GM19328 (cell line): ENCODE measurements around the gene SMCO1.
A peak's percentile ranks its signal among the peaks of the same experiment; 100 is the strongest.
"Not testable (repeated sequence)": the region's sequence is repeated elsewhere in the genome, so short reads cannot be mapped to it uniquely, and the experiment has no call there.

ENCODE experiments used
- ATAC-seq: cut with Tn5 transposase; IDR thresholded peaks from one replicate; pipeline ENCODE4 v1.9.1; 2021; ENCODE audit warnings: mild to moderate bottlenecking, moderate library complexity; ENCODE audit not compliant: unreplicated experiment

Gene SMCO1

GRCh38 chr3:196523841-196524240 lies 8.7 kb upstream of the SMCO1 start:
- ATAC-seq: no peak

- not testable (repeated sequence) for ATAC-seq
Observed at GRCh38 chr3:196521291-196521690, 6.1 kb upstream of the SMCO1 start.

GRCh38 chr3:196519718-196520082 lies 4.6 kb upstream of the SMCO1 start:
- no peak for ATAC-seq

- no peak for ATAC-seq
Observed at GRCh38 chr3:196518966-196519717, 4.0 kb upstream of the SMCO1 start.

- no peak for ATAC-seq
Observed at GRCh38 chr3:196517919-196518318, 2.8 kb upstream of the SMCO1 start.

GRCh38 chr3:196517162-196517800 lies 2.1 kb upstream of the SMCO1 start:
- ATAC-seq: no peak

- no peak for ATAC-seq
Observed at GRCh38 chr3:196514350-196514716, 813 bp downstream of the SMCO1 start.

- ATAC-seq: no peak
Observed at GRCh38 chr3:196513697-196514349, 1.3 kb downstream of the SMCO1 start.

GRCh38 chr3:196511646-196512425 lies 3.3 kb downstream of the SMCO1 start:
- not testable (repeated sequence) for ATAC-seq

- not testable (repeated sequence) for ATAC-seq
Observed at GRCh38 chr3:196511108-196511507, 4.0 kb downstream of the SMCO1 start.

- ATAC-seq: no peak
Observed at GRCh38 chr3:196506687-196507086, 8.5 kb downstream of the SMCO1 start.

GRCh38 chr3:196504556-196504955 lies 10.6 kb downstream of the SMCO1 start:
- ATAC-seq: no peak

- not testable (repeated sequence) for ATAC-seq
Observed at GRCh38 chr3:196504077-196504398, 11.1 kb downstream of the SMCO1 start.

GRCh38 chr3:196503196-196504076 lies 11.7 kb downstream of the SMCO1 start, which contains the start of gene RNF168:
TSS of gene RNF168 (minus strand) at chr3:196503768. CDS start at chr3:196503173, 595 bp downstream.
- ATAC-seq: peak; percentile 73

- peak; percentile 4 for ATAC-seq
Observed at GRCh38 chr3:196502775-196503195, 12.4 kb downstream of the SMCO1 start.

GRCh38 chr3:196501316-196502044 lies 13.7 kb downstream of the SMCO1 start:
- ATAC-seq: no peak

GRCh38 chr3:196499807-196500524 lies 15.2 kb downstream of the SMCO1 start:
- no peak for ATAC-seq

- no peak for ATAC-seq
Observed at GRCh38 chr3:196499061-196499460, 16.1 kb downstream of the SMCO1 start.

GRCh38 chr3:196498297-196498696 lies 16.8 kb downstream of the SMCO1 start:
- no peak for ATAC-seq
